22Rv1 (cell line): ENCODE data around the gene VPS35L.

Experiments used
- ZFX ChIP-seq: fragments of 450-650 bp; IDR thresholded peaks from 2 replicates; pipeline ENCODE4 v1.6.1; 2017; ENCODE audit warnings: antibody characterized with exemption, borderline replicate concordance
- TF ChIP-seq, protein P1 (sequence below): fragments of 450-650 bp; IDR thresholded peaks from 2 replicates; pipeline ENCODE4 v1.5.1; 2017; ENCODE audit warnings: mild to moderate bottlenecking

DNA sequence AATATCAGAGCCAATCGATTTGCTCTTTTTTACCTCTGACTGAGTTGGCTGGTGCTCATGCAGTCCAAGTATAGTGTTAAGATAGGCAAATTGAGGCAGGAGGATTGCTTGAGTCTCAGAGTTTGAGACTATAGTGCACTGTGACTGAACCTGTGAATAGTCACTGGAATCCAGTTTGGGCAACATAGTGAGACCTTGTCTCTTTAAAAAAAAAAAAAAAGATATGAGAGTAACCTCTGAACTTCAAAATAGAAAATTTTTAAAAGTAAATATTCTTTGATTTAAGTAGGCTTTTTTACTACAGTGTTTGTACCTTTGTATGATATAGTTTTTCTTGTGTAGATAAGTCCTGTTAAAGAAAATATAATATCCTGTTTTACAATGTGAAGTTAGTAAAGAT is 28.3 kb upstream of the VPS35L start:
- TF ChIP-seq, protein P1, sequence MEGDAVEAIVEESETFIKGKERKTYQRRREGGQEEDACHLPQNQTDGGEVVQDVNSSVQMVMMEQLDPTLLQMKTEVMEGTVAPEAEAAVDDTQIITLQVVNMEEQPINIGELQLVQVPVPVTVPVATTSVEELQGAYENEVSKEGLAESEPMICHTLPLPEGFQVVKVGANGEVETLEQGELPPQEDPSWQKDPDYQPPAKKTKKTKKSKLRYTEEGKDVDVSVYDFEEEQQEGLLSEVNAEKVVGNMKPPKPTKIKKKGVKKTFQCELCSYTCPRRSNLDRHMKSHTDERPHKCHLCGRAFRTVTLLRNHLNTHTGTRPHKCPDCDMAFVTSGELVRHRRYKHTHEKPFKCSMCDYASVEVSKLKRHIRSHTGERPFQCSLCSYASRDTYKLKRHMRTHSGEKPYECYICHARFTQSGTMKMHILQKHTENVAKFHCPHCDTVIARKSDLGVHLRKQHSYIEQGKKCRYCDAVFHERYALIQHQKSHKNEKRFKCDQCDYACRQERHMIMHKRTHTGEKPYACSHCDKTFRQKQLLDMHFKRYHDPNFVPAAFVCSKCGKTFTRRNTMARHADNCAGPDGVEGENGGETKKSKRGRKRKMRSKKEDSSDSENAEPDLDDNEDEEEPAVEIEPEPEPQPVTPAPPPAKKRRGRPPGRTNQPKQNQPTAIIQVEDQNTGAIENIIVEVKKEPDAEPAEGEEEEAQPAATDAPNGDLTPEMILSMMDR = no peak
- no peak for TF ChIP-seq ZFX
